HepG2 (cell line): ENCODE measurements around the gene TALDO1. TPM values are rescaled to one million over a fixed set of nuclear protein-coding genes. Genes with fewer than 3 reads are reported as not detected.

ENCODE experiments used
- CREBL2 ChIP-seq: sonication (generic); formaldehyde crosslinking; IDR thresholded peaks from 2 replicates; pipeline ENCODE4 v1.8.1; 2023; ENCODE audit warnings: missing genetic modification reagents, mild to moderate bottlenecking, borderline replicate concordance
- JUND ChIP-seq: sonication (generic); formaldehyde crosslinking; IDR thresholded peaks from 2 replicates; pipeline ENCODE4 v1.8.0; 2022; ENCODE audit warnings: mild to moderate bottlenecking, missing genetic modification reagents
- MTF1 ChIP-seq: sonication (generic); formaldehyde crosslinking; IDR thresholded peaks from 2 replicates; pipeline ENCODE4 v1.5.0; 2020; ENCODE audit warnings: missing genetic modification reagents
- NFE2L2 ChIP-seq: fragments of 150-350 bp; IDR thresholded peaks from 2 replicates; pipeline ENCODE4 v1.6.1; 2014; ENCODE audit warnings: low read length
- SNAI1 ChIP-seq: sonication (generic); formaldehyde crosslinking; IDR thresholded peaks from 2 replicates; pipeline ENCODE4 v1.5.0; 2020; ENCODE audit warnings: mild to moderate bottlenecking, missing genetic modification reagents, borderline replicate concordance
- ZKSCAN8 ChIP-seq: IDR thresholded peaks from 2 replicates; pipeline ENCODE4 v1.6.1; 2016; ENCODE audit warnings: borderline replicate concordance, missing genetic modification reagents, missing compliant biosample characterization
- ZNF30 ChIP-seq: sonication (generic); formaldehyde crosslinking; IDR thresholded peaks from 2 replicates; pipeline ENCODE4 v1.5.0; 2020; ENCODE audit warnings: mild to moderate bottlenecking, missing genetic modification reagents
- ZNF558 ChIP-seq: sonication (generic); formaldehyde crosslinking; IDR thresholded peaks from 2 replicates; pipeline ENCODE4 v1.9.0; 2022; ENCODE audit warnings: mild to moderate bottlenecking, missing genetic modification reagents, borderline replicate concordance
- ZNF574 ChIP-seq: sonication (generic); formaldehyde crosslinking; IDR thresholded peaks from 2 replicates; pipeline ENCODE4 v1.4.0; 2020; ENCODE audit warnings: missing genetic modification reagents
- ZNF598 ChIP-seq: sonication (generic); formaldehyde crosslinking; IDR thresholded peaks from 2 replicates; pipeline ENCODE4 v1.5.1; 2020; ENCODE audit warnings: mild to moderate bottlenecking, missing genetic modification reagents, borderline replicate concordance
- ZNF614 ChIP-seq: IDR thresholded peaks from 2 replicates; pipeline ENCODE4 v1.6.1; 2018; ENCODE audit warnings: missing biosample characterization, missing genetic modification reagents, inconsistent platforms, borderline replicate concordance
- ZNF792 ChIP-seq: IDR thresholded peaks from 2 replicates; pipeline ENCODE4 v1.6.1; 2016
- polyA plus RNA-seq, 8 experiments: library from polyadenylated mRNA; depleted of rRNA in 3 of 8; stranded (reverse) in 7 of 8; unstranded in 1 of 8; fragments of >200 nt; fragmentation: Illumina TruSeq in 4 of 8; extraction: Trizol in 4 of 8; gene quantifications; 2 replicates each; pipeline versions ENCODE4 v1.2.1 to v1.2.3, GENCODE V29; 2011 to 2016; ENCODE audit warnings: low read depth in 4 of 8, missing spikeins in 1 of 8, mixed read lengths in 1 of 8; ENCODE audit not compliant: insufficient read depth in 1 of 8
- total RNA-seq, 5 experiments: library from RNA; depleted of rRNA; stranded (reverse); fragments of >200 nt; fragmentation: Illumina TruSeq; extraction: Trizol; gene quantifications; 2 replicates each; pipeline ENCODE4 v1.2.3, GENCODE V29; 2016; ENCODE audit warnings: low read depth in 1 of 5
- TF ChIP-seq, protein P1 (sequence below): sonication (generic); formaldehyde crosslinking; conservative IDR thresholded peaks from 2 replicates; pipeline ENCODE4 v1.8.0; 2022; ENCODE audit warnings: mild to moderate bottlenecking, moderate library complexity, missing genetic modification reagents
- TF ChIP-seq, protein P2 (sequence below): sonication (generic); formaldehyde crosslinking; IDR thresholded peaks from 2 replicates; pipeline ENCODE4 v1.4.0; 2020; ENCODE audit warnings: missing genetic modification reagents, borderline replicate concordance
- TF ChIP-seq, protein P3 (sequence below): sonication (generic); formaldehyde crosslinking; IDR thresholded peaks from 2 replicates; pipeline ENCODE4 v1.4.0; 2020; ENCODE audit warnings: missing genetic modification reagents

TALDO1 gene
- total and polyA plus RNA-seq, 2 of the 13 experiments (the other 11 are each of a cell fraction or from before 2014, with no cell fraction given) = 107 to 240 TPM

DNA sequence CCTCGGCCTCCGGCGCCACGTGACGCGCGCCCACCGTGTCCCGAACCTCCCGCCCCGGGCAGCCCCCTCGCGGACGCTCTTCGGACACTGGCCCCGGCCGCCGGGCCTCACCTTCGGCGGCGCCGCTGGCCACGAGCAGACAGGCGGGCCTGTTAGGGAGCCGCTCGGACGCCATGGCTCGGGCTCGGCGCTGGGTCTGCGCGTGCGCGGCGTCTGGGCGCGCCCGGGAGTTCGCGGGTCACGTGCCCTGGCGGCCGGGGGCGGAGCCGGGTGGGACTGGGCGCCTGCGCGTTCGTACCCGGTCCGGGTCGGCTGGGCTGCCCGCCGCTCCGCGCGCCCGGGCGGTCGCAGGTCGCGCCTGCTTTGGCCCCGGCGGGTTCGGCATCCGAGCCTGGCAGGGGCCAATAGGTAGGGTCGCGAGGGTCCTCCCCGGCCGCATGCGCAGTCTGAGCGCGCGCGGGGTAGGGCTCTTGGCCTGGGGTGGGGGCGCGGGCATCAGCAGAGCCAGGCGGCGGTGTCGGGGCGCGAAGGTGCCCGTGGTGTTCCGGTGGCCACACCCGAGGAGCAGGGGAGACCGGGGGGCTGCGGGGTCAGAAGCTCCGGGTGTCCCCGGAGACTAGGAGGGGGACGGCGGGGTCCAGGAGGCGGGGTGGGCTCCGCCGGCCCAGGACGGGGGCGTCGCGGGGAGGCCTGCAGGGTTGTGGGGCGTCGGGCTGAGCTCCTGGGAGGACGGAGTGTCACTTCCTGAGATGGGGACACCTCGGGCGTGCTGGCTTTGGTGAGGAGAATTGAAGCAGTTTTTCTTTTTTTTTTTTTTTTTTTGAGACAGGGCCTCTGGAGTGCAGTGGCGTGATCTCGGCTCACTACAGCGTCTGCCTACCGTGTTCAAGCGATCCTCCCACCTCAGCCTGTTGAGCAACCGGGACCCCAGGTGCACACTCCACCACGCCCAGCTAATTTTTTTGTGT lies 30.3 kb downstream of the TALDO1 start, which contains the start of gene GATD1 (continued):
- TF ChIP-seq ZNF574 (CRISPR knock-in tag) = no peak; the same call in none of the 2 replicates
- no peak for TF ChIP-seq CREBL2 (CRISPR knock-in tag)
- no peak for TF ChIP-seq SNAI1 (CRISPR knock-in tag)
- TF ChIP-seq ZNF614 (CRISPR knock-in tag) = no peak; the same call in 1 of the 2 replicates
- TF ChIP-seq JUND (CRISPR knock-in tag) = no peak
- TF ChIP-seq ZNF558 (CRISPR knock-in tag) = peak; percentile 71; the same call in 1 of the 2 replicates
- TF ChIP-seq ZNF792 (CRISPR knock-in tag) = no peak
- TF ChIP-seq ZKSCAN8 (CRISPR knock-in tag) = no peak
- no peak for TF ChIP-seq MTF1 (CRISPR knock-in tag)
- TF ChIP-seq, protein P1, sequence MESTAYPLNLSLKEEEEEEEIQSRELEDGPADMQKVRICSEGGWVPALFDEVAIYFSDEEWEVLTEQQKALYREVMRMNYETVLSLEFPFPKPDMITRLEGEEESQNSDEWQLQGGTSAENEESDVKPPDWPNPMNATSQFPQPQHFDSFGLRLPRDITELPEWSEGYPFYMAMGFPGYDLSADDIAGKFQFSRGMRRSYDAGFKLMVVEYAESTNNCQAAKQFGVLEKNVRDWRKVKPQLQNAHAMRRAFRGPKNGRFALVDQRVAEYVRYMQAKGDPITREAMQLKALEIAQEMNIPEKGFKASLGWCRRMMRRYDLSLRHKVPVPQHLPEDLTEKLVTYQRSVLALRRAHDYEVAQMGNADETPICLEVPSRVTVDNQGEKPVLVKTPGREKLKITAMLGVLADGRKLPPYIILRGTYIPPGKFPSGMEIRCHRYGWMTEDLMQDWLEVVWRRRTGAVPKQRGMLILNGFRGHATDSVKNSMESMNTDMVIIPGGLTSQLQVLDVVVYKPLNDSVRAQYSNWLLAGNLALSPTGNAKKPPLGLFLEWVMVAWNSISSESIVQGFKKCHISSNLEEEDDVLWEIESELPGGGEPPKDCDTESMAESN (CRISPR knock-in tag) = no peak; the same call in 1 of the 2 replicates
- TF ChIP-seq, protein P2, sequence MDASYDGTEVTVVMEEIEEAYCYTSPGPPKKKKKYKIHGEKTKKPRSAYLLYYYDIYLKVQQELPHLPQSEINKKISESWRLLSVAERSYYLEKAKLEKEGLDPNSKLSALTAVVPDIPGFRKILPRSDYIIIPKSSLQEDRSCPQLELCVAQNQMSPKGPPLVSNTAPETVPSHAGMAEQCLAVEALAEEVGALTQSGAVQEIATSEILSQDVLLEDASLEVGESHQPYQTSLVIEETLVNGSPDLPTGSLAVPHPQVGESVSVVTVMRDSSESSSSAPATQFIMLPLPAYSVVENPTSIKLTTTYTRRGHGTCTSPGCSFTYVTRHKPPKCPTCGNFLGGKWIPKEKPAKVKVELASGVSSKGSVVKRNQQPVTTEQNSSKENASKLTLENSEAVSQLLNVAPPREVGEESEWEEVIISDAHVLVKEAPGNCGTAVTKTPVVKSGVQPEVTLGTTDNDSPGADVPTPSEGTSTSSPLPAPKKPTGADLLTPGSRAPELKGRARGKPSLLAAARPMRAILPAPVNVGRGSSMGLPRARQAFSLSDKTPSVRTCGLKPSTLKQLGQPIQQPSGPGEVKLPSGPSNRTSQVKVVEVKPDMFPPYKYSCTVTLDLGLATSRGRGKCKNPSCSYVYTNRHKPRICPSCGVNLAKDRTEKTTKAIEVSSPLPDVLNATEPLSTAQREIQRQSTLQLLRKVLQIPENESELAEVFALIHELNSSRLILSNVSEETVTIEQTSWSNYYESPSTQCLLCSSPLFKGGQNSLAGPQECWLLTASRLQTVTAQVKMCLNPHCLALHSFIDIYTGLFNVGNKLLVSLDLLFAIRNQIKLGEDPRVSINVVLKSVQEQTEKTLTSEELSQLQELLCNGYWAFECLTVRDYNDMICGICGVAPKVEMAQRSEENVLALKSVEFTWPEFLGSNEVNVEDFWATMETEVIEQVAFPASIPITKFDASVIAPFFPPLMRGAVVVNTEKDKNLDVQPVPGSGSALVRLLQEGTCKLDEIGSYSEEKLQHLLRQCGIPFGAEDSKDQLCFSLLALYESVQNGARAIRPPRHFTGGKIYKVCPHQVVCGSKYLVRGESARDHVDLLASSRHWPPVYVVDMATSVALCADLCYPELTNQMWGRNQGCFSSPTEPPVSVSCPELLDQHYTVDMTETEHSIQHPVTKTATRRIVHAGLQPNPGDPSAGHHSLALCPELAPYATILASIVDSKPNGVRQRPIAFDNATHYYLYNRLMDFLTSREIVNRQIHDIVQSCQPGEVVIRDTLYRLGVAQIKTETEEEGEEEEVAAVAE (CRISPR knock-in tag) = no peak
- TF ChIP-seq, protein P3, sequence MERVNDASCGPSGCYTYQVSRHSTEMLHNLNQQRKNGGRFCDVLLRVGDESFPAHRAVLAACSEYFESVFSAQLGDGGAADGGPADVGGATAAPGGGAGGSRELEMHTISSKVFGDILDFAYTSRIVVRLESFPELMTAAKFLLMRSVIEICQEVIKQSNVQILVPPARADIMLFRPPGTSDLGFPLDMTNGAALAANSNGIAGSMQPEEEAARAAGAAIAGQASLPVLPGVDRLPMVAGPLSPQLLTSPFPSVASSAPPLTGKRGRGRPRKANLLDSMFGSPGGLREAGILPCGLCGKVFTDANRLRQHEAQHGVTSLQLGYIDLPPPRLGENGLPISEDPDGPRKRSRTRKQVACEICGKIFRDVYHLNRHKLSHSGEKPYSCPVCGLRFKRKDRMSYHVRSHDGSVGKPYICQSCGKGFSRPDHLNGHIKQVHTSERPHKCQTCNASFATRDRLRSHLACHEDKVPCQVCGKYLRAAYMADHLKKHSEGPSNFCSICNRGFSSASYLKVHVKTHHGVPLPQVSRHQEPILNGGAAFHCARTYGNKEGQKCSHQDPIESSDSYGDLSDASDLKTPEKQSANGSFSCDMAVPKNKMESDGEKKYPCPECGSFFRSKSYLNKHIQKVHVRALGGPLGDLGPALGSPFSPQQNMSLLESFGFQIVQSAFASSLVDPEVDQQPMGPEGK = no peak; the same call in 1 of the 2 replicates
- no peak for TF ChIP-seq ZNF30 (CRISPR knock-in tag)
- TF ChIP-seq NFE2L2 = no peak
- TF ChIP-seq ZNF598 (CRISPR knock-in tag) = no peak
